ENCODE results near the gene SOAT1. TPM values are rescaled to one million over a fixed set of nuclear protein-coding genes. Genes with fewer than 3 reads are reported as not detected.

SOAT1 gene
- total and polyA plus RNA-seq, 11 donors, result 2.0 to 34.8 (median 7.9) TPM

DNA sequence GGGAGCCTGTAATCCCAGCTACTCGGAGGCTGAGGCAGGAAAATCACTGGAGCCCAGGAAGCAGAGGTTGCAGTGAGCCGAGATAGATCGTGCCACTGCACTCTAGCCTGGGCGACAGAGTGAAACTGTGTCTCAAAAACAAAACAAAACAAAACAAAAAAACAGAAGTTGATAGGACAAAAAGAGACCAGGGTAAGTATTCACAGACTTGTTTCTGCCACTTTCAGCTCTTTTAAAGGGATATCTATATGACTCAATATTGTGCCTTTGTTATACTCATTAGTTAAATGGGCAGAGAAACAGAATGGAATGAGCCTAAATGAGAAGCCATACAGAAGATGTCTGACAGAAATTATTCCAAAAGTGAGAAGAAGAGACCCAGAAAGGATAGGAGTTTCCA, 41.0 kb upstream of the SOAT1 start:
- DNase-seq (no peak), ATAC-seq (no peak)
- Histone ChIP-seq H3K9me3 (no peaks in the 10 kb centered on the region), H3K4me1 (no peaks in the 10 kb centered on the region), H3K27me3 (no peaks in the 10 kb centered on the region), H3K36me3 (no peaks in the 10 kb centered on the region), H3K4me3 (no peak overlapping the region), H3K27ac (no peak overlapping the region)
- TF ChIP-seq, protein P1, sequence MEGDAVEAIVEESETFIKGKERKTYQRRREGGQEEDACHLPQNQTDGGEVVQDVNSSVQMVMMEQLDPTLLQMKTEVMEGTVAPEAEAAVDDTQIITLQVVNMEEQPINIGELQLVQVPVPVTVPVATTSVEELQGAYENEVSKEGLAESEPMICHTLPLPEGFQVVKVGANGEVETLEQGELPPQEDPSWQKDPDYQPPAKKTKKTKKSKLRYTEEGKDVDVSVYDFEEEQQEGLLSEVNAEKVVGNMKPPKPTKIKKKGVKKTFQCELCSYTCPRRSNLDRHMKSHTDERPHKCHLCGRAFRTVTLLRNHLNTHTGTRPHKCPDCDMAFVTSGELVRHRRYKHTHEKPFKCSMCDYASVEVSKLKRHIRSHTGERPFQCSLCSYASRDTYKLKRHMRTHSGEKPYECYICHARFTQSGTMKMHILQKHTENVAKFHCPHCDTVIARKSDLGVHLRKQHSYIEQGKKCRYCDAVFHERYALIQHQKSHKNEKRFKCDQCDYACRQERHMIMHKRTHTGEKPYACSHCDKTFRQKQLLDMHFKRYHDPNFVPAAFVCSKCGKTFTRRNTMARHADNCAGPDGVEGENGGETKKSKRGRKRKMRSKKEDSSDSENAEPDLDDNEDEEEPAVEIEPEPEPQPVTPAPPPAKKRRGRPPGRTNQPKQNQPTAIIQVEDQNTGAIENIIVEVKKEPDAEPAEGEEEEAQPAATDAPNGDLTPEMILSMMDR (IDR thresholded peaks at IDR 0.05), result no peak
- TF ChIP-seq POLR2A (IDR thresholded peaks at IDR 0.05), result no peak
- intact Hi-C loops (cut with DNase I), result loop anchor here in 8 of 10 donors (2.0 to 10.0 kb wide), 4 partner anchors 112 to 120 kb away; partner anchors contain the start of gene AXDND1 (in 6 of the 8)
- 81 to 94% (median 89%) methylated on average over 4 of the region's 4 CpGs for WGBS, 4 donors

DNA sequence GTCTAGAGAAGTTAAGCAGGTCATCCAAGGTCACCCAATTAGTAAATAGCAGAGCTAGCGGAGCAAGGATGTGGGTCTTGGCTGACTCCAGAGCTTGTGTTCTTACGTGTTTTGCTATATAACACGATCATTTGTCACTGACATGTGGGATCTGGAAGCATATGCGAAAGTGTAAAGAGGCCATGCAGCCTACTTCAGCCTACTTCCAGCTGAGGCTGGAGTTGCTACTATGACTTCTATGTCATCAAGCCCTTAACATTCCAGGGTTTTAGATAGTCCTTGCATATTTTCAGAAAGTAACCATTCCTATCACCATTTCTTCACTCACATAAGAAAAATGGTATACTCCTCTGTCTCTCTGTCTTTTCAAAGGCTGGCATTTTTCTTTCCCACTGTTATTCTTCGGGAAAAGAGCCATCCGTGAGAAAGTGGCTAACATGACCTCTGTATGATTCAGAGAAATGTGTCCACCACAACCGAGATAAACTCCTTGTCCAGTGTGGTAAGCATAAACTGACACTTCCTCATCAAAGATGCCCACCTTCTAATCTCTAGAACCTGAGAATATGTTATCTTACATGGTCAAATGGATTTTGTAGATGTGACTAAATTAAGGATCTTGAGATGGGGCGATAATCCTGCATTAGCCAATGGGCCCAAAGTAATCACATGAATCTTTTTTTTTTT, 40.2 kb upstream of the SOAT1 start:
- DNase-seq (no peak), ATAC-seq (no peak)
- 78 to 86% (median 79%) methylated on average over 8 of the region's 8 CpGs for WGBS, 4 donors
- no peak overlapping the region for H3K4me3 ChIP-seq
- intact Hi-C loops (cut with DNase I), result loop anchor here in 8 of 10 donors (2.0 to 10.0 kb wide), 4 partner anchors 111 to 119 kb away; partner anchors contain the start of gene AXDND1 (in 6 of the 8)
- H3K27me3 ChIP-seq, result no peaks in the 10 kb centered on the region
- no peaks in the 10 kb centered on the region for H3K4me1 ChIP-seq
- H3K27ac ChIP-seq, result no peak overlapping the region
- H3K9me3 ChIP-seq, result no peaks in the 10 kb centered on the region
- TF ChIP-seq, protein P1 (IDR thresholded peaks at IDR 0.05), result no peak
- no peak for TF ChIP-seq POLR2A (IDR thresholded peaks at IDR 0.05)
- no peaks in the 10 kb centered on the region for H3K36me3 ChIP-seq

DNA sequence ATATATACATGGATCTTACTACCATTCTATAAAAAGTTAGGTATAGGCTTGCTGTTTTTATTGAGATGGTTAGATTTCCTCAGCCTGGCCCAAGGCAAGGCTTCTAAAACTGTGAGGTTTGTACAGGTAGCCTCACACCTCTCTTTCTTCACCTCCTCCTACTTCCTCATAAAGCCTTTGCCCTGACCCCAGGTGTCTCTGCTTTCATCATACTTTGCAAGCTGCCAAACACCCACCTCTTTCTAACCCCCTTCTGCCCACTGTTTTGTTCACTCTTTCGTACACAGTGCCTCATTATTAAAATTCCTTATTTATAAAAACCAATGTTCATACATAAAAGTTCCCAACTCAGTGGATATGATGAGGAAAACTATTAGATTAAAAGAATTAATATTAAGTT, 31.4 kb upstream of the SOAT1 start:
- no peaks in the 10 kb centered on the region for H3K36me3 ChIP-seq
- H3K4me3 ChIP-seq, result no peak overlapping the region

DNA sequence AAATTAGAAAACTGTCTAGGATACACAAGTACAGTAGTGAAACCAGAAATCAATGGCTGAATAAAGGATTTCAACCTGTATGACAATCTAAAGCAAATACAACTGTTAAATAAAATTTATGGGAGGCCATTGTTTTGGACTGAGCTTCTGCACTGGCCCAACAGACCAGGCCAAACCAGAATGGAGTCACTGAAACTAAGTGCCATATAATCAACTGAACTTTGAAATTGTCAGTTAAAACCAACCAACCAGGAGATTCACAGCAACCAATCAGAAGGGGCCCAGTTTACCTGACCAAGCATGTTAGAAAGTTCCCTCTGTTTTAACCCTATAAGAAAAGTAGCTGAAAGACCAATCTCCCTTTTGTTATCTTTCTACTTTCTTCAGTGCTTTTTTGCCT, 30.5 kb upstream of the SOAT1 start:
- Histone ChIP-seq H3K4me3 (no peak overlapping the region), H3K9me3 (peaks cover 0 to 7% (median 0%) of the 10 kb centered on the region in 12 donors), H3K4me1 (no peaks in the 10 kb centered on the region), H3K27ac (no peak overlapping the region), H3K36me3 (no peaks in the 10 kb centered on the region), H3K27me3 (no peaks in the 10 kb centered on the region)
- DNase-seq (no peak), ATAC-seq (no peak)
- no peak for TF ChIP-seq POLR2A (IDR thresholded peaks at IDR 0.05)
- TF ChIP-seq, protein P1 (IDR thresholded peaks at IDR 0.05), result no peak
- intact Hi-C loops (cut with DNase I), result no loop called here

More for the DNA sequence above, 31.4 kb upstream of the SOAT1 start:
- Histone ChIP-seq H3K27ac (no peak overlapping the region), H3K27me3 (no peaks in the 10 kb centered on the region), H3K4me1 (no peaks in the 10 kb centered on the region), H3K9me3 (peaks cover 0 to 7% (median 0%) of the 10 kb centered on the region in 12 donors)
- WGBS, 4 donors, result 94 to 97% (median 95%) methylated on average over 1 of the region's 1 CpG
- ATAC-seq (no peak), DNase-seq (no peak)
- intact Hi-C loops (cut with DNase I), result no loop called here
- TF ChIP-seq POLR2A (IDR thresholded peaks at IDR 0.05), result no peak
- TF ChIP-seq, protein P1 (IDR thresholded peaks at IDR 0.05), result no peak

All from heart left ventricle (tissue), 16 donors.